ENCODE measurements around the gene GSK3A. TPM values are rescaled to one million over a fixed set of nuclear protein-coding genes. Genes with fewer than 3 reads are reported as not detected.

GSK3A gene
- polyA plus RNA-seq, 1 donor from 2014 or later: 24.5 TPM

DNA sequence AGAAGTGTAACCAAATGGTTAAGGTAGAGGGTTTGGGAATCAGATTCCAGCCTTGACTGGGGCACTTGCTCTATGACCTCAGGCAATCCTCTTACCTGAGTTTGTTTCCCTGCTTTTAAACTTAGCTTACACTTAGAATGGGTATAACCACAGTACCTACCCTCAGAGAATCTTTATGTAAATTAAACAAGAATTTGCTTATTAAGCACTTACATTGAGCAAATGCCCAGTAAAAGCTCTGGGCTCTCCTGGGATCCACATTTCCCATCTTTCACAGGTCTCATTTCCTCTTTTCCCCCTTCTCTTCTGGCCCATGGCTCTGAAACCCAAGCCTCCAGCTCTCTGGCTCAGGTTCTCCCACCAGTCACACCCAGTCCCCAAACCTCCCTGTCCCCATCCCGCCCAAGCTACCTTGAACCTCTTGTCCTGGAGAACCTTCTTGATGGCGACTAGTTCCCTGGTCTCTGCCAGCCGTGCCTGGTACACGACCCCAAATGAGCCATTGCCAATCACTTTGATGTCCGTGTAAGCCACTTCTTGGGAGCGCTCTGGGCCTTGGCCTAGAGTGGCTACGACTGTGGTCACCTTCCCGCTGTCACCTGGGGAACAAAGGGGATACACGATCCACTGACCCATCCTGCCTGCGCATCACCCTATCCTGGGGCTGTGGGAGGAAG, 2.7 kb downstream of the GSK3A start:
- Mint-ChIP-seq H3K4me3 (peak overlapping the region in 3 of 4 donors; percentile 59 to 65 (median 63)), H3K4me1 (peaks cover 12 to 18% (median 17%) of the 10 kb centered on the region in 3 donors), H3K27ac (peak overlapping the region; percentile 67 to 77 (median 71)), H3K36me3 (peaks cover 2% of the 10 kb centered on the region), H3K9me3 (no peaks in the 10 kb centered on the region), H3K27me3 (no peaks in the 10 kb centered on the region)

- H3K4me3 Mint-ChIP-seq: no peak overlapping the region
- H3K9me3 Mint-ChIP-seq: no peaks in the 10 kb centered on the region
- no peaks in the 10 kb centered on the region for H3K36me3 Mint-ChIP-seq
- H3K27ac Mint-ChIP-seq: peak overlapping the region in 2 of 3 donors; percentile 28 to 67
- H3K4me1 Mint-ChIP-seq: peaks cover 0 to 4% (median 4%) of the 10 kb centered on the region in 3 donors
- no peaks in the 10 kb centered on the region for H3K27me3 Mint-ChIP-seq
Observed at GRCh38 chr19:42235181-42235580, 7.2 kb downstream of the GSK3A start.

DNA sequence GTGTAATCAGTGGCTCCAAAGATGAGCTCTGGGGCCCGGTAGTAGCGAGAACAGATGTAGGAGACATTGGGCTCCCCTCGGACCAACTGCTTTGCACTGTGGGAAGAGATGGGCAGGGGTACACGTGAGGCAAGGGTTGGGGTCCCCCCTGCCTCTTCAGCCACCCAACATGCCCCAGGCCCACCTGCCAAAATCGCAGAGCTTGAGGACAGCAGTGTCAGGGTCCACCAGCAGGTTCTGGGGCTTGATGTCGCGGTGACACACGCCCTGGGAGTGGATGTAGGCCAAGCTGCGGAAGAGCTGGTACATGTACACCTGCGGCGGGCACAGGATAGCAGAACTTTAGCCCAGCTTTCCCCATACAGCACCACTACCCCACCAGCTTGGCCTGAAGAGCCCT, 8.0 kb downstream of the GSK3A start:
- H3K27ac Mint-ChIP-seq: no peak overlapping the region
- no peaks in the 10 kb centered on the region for H3K36me3 Mint-ChIP-seq
- no peaks in the 10 kb centered on the region for H3K9me3 Mint-ChIP-seq
- H3K4me3 Mint-ChIP-seq: no peak overlapping the region
- peaks cover 0 to 4% (median 0%) of the 10 kb centered on the region in 3 donors for H3K4me1 Mint-ChIP-seq
- no peaks in the 10 kb centered on the region for H3K27me3 Mint-ChIP-seq

GRCh38 chr19:42233678-42234292, 8.6 kb downstream of the GSK3A start:
- Mint-ChIP-seq H3K27ac (no peak overlapping the region), H3K9me3 (no peaks in the 10 kb centered on the region), H3K4me3 (no peak overlapping the region), H3K4me1 (peaks cover 0 to 4% (median 2%) of the 10 kb centered on the region in 3 donors), H3K36me3 (no peaks in the 10 kb centered on the region), H3K27me3 (no peaks in the 10 kb centered on the region)

GRCh38 chr19:42233106-42233505, 9.3 kb downstream of the GSK3A start:
- H3K4me1 Mint-ChIP-seq: peaks cover 0 to 4% (median 4%) of the 10 kb centered on the region in 3 donors
- no peak overlapping the region for H3K4me3 Mint-ChIP-seq
- H3K9me3 Mint-ChIP-seq: no peaks in the 10 kb centered on the region
- H3K36me3 Mint-ChIP-seq: no peaks in the 10 kb centered on the region
- H3K27me3 Mint-ChIP-seq: no peaks in the 10 kb centered on the region
- H3K27ac Mint-ChIP-seq: no peak overlapping the region

DNA sequence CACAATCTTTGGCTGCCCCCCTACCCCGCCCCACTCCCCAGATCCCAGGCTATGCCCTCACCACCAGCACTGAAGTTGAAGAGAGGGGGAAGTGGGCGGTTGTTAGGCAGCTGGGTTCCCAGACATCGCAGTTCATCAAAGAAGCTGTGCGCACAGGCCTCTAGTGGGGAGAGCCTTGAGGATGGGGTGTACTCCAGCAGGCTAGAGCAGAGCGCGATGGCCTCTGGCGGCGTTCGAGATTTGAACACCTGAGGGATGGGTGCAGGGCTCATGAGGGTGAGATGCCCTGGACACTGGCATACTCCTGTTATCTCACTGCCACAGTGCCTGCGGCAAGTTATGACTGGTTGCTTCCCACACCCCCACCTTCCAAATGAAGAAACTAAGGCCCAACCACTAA, 10.0 kb downstream of the GSK3A start:
- Mint-ChIP-seq H3K27me3 (no peaks in the 10 kb centered on the region), H3K27ac (no peak overlapping the region), H3K4me3 (no peak overlapping the region), H3K36me3 (no peaks in the 10 kb centered on the region), H3K4me1 (peaks cover 0 to 4% (median 4%) of the 10 kb centered on the region in 3 donors), H3K9me3 (no peaks in the 10 kb centered on the region)

DNA sequence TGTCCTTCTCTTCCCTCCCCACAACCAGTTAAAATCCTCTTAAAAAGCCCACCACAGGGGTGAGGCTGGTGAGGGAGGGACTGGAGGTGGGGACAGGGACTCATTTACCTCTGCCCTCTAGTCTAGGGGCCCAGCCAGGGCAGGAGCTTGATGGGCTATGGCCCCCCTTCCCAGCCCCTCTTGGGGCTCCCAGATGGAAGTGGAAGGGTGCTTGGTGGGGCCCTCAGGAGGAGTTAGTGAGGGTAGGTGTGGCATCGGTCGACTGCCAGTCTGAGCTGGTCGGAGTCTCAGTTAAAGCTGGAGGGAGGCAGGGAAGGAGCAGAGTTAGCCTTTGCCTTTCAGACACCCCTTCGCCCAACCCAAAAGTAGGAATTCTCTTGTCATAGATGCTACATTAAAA, 11.8 kb downstream of the GSK3A start:
- H3K36me3 Mint-ChIP-seq: no peaks in the 10 kb centered on the region
- H3K4me1 Mint-ChIP-seq: peaks cover 0 to 6% (median 5%) of the 10 kb centered on the region in 3 donors
- no peak overlapping the region for H3K4me3 Mint-ChIP-seq
- no peak overlapping the region for H3K27ac Mint-ChIP-seq
- H3K9me3 Mint-ChIP-seq: no peaks in the 10 kb centered on the region
- H3K27me3 Mint-ChIP-seq: no peaks in the 10 kb centered on the region

GRCh38 chr19:42229855-42230351, 12.5 kb downstream of the GSK3A start:
- H3K4me3 Mint-ChIP-seq: peak overlapping the region in 1 of 4 donors; percentile 38
- no peaks in the 10 kb centered on the region for H3K9me3 Mint-ChIP-seq
- H3K27ac Mint-ChIP-seq: peak overlapping the region in 2 of 3 donors; percentile 16 to 78
- no peaks in the 10 kb centered on the region for H3K27me3 Mint-ChIP-seq
- peaks cover 0 to 6% (median 5%) of the 10 kb centered on the region in 3 donors for H3K4me1 Mint-ChIP-seq
- no peaks in the 10 kb centered on the region for H3K36me3 Mint-ChIP-seq

DNA sequence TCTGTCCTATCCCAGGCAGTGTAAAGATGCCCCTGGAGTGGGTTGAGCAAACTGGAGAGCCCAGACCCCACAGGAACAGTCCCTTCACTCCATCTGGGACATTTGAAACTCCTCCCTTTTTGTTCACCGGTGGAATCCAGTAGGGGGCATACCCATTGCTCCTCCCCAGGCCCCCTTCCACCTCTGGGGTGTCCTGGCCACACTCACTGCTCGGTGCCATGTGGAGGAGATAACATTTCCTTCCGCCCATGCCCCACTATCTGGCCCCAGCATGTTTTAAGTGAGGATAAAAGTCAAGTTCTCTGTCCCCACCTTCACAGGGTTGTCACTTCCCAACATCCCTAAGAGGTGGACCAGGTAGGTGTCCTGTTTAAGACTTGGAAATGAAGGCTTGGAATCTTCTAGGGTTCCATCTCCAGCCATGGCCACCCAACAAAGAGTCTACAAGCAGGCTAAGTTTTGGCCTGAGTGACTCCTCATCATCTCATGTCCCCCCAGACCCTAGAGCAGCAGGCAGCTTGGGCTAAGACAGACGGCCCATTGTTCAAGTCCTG, 13.0 kb downstream of the GSK3A start:
- no peaks in the 10 kb centered on the region for H3K36me3 Mint-ChIP-seq
- H3K9me3 Mint-ChIP-seq: no peaks in the 10 kb centered on the region
- no peaks in the 10 kb centered on the region for H3K27me3 Mint-ChIP-seq
- H3K27ac Mint-ChIP-seq: peak overlapping the region in 2 of 3 donors; percentile 16 to 78
- H3K4me3 Mint-ChIP-seq: peak overlapping the region in 1 of 4 donors; percentile 38
- peaks cover 0 to 6% (median 5%) of the 10 kb centered on the region in 3 donors for H3K4me1 Mint-ChIP-seq

DNA sequence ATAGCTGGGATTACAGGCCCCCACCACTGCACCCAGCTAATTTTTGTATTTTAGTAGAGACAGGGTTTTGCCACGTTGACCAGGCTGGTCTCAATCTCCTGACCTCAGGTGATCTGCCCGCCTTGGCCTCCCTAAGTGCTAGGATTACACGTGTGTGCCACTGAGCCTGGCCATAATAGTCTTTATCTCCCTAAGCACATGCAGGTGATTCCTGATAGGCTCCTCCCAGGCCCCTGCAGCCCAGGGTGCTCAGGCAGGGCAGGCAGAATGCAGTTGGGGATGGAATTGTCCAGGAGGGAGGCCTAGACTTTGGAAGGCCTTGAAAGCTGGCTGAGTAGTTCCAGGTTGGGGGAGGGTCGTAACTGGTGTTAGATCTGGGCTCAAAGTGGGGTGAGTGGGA, 13.8 kb downstream of the GSK3A start:
- peaks cover 0 to 6% (median 5%) of the 10 kb centered on the region in 3 donors for H3K4me1 Mint-ChIP-seq
- H3K27me3 Mint-ChIP-seq: no peaks in the 10 kb centered on the region
- H3K36me3 Mint-ChIP-seq: no peaks in the 10 kb centered on the region
- H3K27ac Mint-ChIP-seq: peak overlapping the region in 1 of 3 donors; percentile 86
- H3K9me3 Mint-ChIP-seq: no peaks in the 10 kb centered on the region
- H3K4me3 Mint-ChIP-seq: no peak overlapping the region

GRCh38 chr19:42226886-42227285, 15.5 kb downstream of the GSK3A start:
- H3K27ac Mint-ChIP-seq: no peak overlapping the region

GRCh38 chr19:42225718-42226292, 16.6 kb downstream of the GSK3A start:
- Mint-ChIP-seq H3K9me3 (no peaks in the 10 kb centered on the region), H3K36me3 (no peaks in the 10 kb centered on the region), H3K4me3 (no peak overlapping the region), H3K27ac (no peak overlapping the region), H3K27me3 (no peaks in the 10 kb centered on the region), H3K4me1 (peaks cover 5 to 15% (median 13%) of the 10 kb centered on the region in 3 donors)

More at GRCh38 chr19:42226886-42227285, 15.5 kb downstream of the GSK3A start:
- H3K4me1 Mint-ChIP-seq: peaks cover 5 to 12% (median 11%) of the 10 kb centered on the region in 3 donors
- H3K27me3 Mint-ChIP-seq: no peaks in the 10 kb centered on the region
- no peaks in the 10 kb centered on the region for H3K36me3 Mint-ChIP-seq
- H3K4me3 Mint-ChIP-seq: peak overlapping the region in 1 of 4 donors; percentile 52
- H3K9me3 Mint-ChIP-seq: no peaks in the 10 kb centered on the region

- peaks cover 7 to 20% (median 16%) of the 10 kb centered on the region in 3 donors for H3K4me1 Mint-ChIP-seq
- H3K27ac Mint-ChIP-seq: peak overlapping the region in 1 of 3 donors; percentile 76
- peak overlapping the region in 1 of 4 donors; percentile 28 for H3K4me3 Mint-ChIP-seq
Observed at GRCh38 chr19:42224940-42225717, 17.3 kb downstream of the GSK3A start.

GRCh38 chr19:42220751-42221097, 21.7 kb downstream of the GSK3A start:
- H3K27ac Mint-ChIP-seq: peak overlapping the region in 2 of 3 donors; percentile 62 to 96
- no peaks in the 10 kb centered on the region for H3K27me3 Mint-ChIP-seq
- H3K4me3 Mint-ChIP-seq: peak overlapping the region; percentile 96 to 99 (median 98)
- peaks cover 28 to 36% (median 35%) of the 10 kb centered on the region in 3 donors for H3K4me1 Mint-ChIP-seq
- no peaks in the 10 kb centered on the region for H3K9me3 Mint-ChIP-seq
- no peaks in the 10 kb centered on the region for H3K36me3 Mint-ChIP-seq

More at GRCh38 chr19:42224940-42225717, 17.3 kb downstream of the GSK3A start:
- H3K27me3 Mint-ChIP-seq: no peaks in the 10 kb centered on the region
- H3K36me3 Mint-ChIP-seq: no peaks in the 10 kb centered on the region
- no peaks in the 10 kb centered on the region for H3K9me3 Mint-ChIP-seq

All from IgD-negative memory B cell (primary cell).